HepG2 (cell line): Measurements from ENCODE around the gene SLC7A10. TPM values are rescaled to one million over a fixed set of nuclear protein-coding genes. Genes with fewer than 3 reads are reported as not detected.

ENCODE experiments used
- AHR ChIP-seq: IDR thresholded peaks from 2 replicates; pipeline ENCODE4 v1.6.1; 2018; ENCODE audit warnings: missing genetic modification reagents, missing compliant biosample characterization
- GFI1 ChIP-seq: sonication (generic); formaldehyde crosslinking; IDR thresholded peaks from 2 replicates; pipeline ENCODE4 v1.5.0; 2020; ENCODE audit warnings: missing genetic modification reagents, mild to moderate bottlenecking, borderline replicate concordance
- HNRNPL ChIP-seq: fragments of 200-400 bp; formaldehyde crosslinking; IDR thresholded peaks from 2 replicates; pipeline ENCODE4 v1.6.1; 2017; ENCODE audit warnings: mild to moderate bottlenecking, low read depth, low read length
- PHF21A ChIP-seq: sonication (generic); formaldehyde crosslinking; IDR thresholded peaks from 2 replicates; pipeline ENCODE4 v1.5.0; 2020; ENCODE audit warnings: mild to moderate bottlenecking, missing genetic modification reagents
- PRMT3 ChIP-seq: sonication (generic); formaldehyde crosslinking; IDR thresholded peaks from 2 replicates; pipeline ENCODE4 v1.8.1; 2022; ENCODE audit warnings: low read depth, mild to moderate bottlenecking, moderate library complexity, missing genetic modification reagents, borderline replicate concordance
- THYN1 ChIP-seq: sonication (generic); formaldehyde crosslinking; IDR thresholded peaks from 2 replicates; pipeline ENCODE4 v1.8.1; 2023; ENCODE audit warnings: low read depth, mild to moderate bottlenecking, moderate library complexity, missing genetic modification reagents, borderline replicate concordance
- TRIM22 ChIP-seq: fragments of 450-650 bp; IDR thresholded peaks from 2 replicates; pipeline ENCODE4 v1.6.1; 2017
- YEATS4 ChIP-seq: sonication (generic); formaldehyde crosslinking; IDR thresholded peaks from 2 replicates; pipeline ENCODE4 v1.4.0; 2020; ENCODE audit warnings: missing genetic modification reagents, borderline replicate concordance
- ZBTB4 ChIP-seq: sonication (generic); formaldehyde crosslinking; IDR thresholded peaks from 2 replicates; pipeline ENCODE4 v1.4.0; 2020; ENCODE audit warnings: missing genetic modification reagents, mild to moderate bottlenecking, borderline replicate concordance
- ZMYM3 ChIP-seq: sonication (generic); formaldehyde crosslinking; IDR thresholded peaks from 2 replicates; pipeline ENCODE4 v1.5.1; 2020; ENCODE audit warnings: mild to moderate bottlenecking, missing genetic modification reagents
- ZNF138 ChIP-seq: sonication (generic); formaldehyde crosslinking; IDR thresholded peaks from 2 replicates; pipeline ENCODE4 v1.5.0; 2020; ENCODE audit warnings: mild to moderate bottlenecking, low read depth, missing genetic modification reagents
- ZNF18 ChIP-seq: sonication (generic); formaldehyde crosslinking; IDR thresholded peaks from 2 replicates; pipeline ENCODE4 v1.8.0; 2022; ENCODE audit warnings: mild to moderate bottlenecking, missing genetic modification reagents; ENCODE audit not compliant: insufficient replicate concordance
- ZNF318 ChIP-seq: sonication (generic); formaldehyde crosslinking; IDR thresholded peaks from 2 replicates; pipeline ENCODE4 v1.4.0; 2020; ENCODE audit warnings: mild to moderate bottlenecking, missing genetic modification reagents
- ZNF7 ChIP-seq: IDR thresholded peaks from 2 replicates; pipeline ENCODE4 v1.6.1; 2016; ENCODE audit warnings: missing biosample characterization, missing genetic modification reagents
- polyA plus RNA-seq, 8 experiments: library from polyadenylated mRNA; depleted of rRNA in 3 of 8; stranded (reverse) in 7 of 8; unstranded in 1 of 8; fragments of >200 nt; fragmentation: Illumina TruSeq in 4 of 8; extraction: Trizol in 4 of 8; gene quantifications; 2 replicates each; pipeline versions ENCODE4 v1.2.1 to v1.2.3, GENCODE V29; 2011 to 2016; ENCODE audit warnings: low read depth in 4 of 8, missing spikeins in 1 of 8, mixed read lengths in 1 of 8; ENCODE audit not compliant: insufficient read depth in 1 of 8
- total RNA-seq, 5 experiments: library from RNA; depleted of rRNA; stranded (reverse); fragments of >200 nt; fragmentation: Illumina TruSeq; extraction: Trizol; gene quantifications; 2 replicates each; pipeline ENCODE4 v1.2.3, GENCODE V29; 2016; ENCODE audit warnings: low read depth in 1 of 5

SLC7A10 gene
- total and polyA plus RNA-seq, 2 of the 13 experiments (the other 11 are each of a cell fraction or from before 2014, with no cell fraction given) = 1.1 to 2.2 TPM

GRCh38 chr19:33224694-33225457 is 774 bp downstream of the SLC7A10 start (continued):
- no peak for TF ChIP-seq PRMT3 (CRISPR knock-in tag)
- no peak for TF ChIP-seq TRIM22
- no peak for TF ChIP-seq ZNF138 (CRISPR knock-in tag)
- no peak for TF ChIP-seq AHR
- TF ChIP-seq THYN1 = no peak
- TF ChIP-seq ZBTB4 (CRISPR knock-in tag) = no peak
- no peak for TF ChIP-seq PHF21A
- TF ChIP-seq GFI1 (CRISPR knock-in tag) = no peak
- TF ChIP-seq ZNF318 (CRISPR knock-in tag) = no peak
- 0 out of 2 replicates have a peak, but pooled peaks have one; percentile 71 for TF ChIP-seq HNRNPL
- no peak for TF ChIP-seq YEATS4 (CRISPR knock-in tag)
- 0 out of 2 replicates have a peak, but pooled peaks have one; percentile 52 for TF ChIP-seq ZNF7 (CRISPR knock-in tag)
- TF ChIP-seq ZNF18 (CRISPR knock-in tag) = no peak
- TF ChIP-seq ZMYM3 = peak; percentile 64
